Ramos (cell line): ENCODE results near the gene TNFRSF25.

Experiments used
- in situ Hi-C: fragments of 300-500 bp; cut with MboI; formaldehyde crosslinking; loops from one replicate; pipeline ENCODE4 v1.14.3; 2022; ENCODE audit warnings: low sequenced_read_pairs; ENCODE audit not compliant: unreplicated experiment

The TNFRSF25 gene

GRCh38 chr1:6466023-6466422, at the start of gene TNFRSF25:
TNFRSF25 (minus strand) TSS chr1:6466173; CDS start chr1:6466107, 66 bp downstream.
- in situ Hi-C loops = no loop called here

GRCh38 chr1:6515771-6516170, 49.8 kb upstream of the TNFRSF25 start:
- in situ Hi-C loops = no loop called here

DNA sequence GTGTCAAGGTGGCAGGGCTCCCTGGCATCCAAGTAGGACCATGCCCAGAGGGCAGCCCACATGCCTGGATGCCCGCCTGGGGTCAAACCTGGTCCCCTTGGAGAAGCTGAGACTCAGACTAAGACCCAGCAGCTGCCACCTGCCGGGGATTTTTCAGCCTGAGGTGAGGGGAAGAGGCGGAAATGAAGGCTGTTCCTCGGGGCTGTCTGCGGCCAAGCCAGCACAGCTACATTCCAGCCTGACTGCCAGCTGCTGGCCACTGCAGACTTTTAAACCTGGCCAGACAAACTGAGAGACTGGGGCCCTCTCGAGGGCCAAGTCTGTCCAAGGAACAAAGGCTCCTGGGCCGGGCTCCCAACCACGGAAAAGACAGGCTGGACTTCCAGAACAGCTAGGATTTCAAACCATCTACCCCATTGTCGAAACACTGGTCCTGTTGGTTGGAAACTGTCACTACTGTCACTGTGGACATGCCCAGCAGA, 47.4 kb upstream of the TNFRSF25 start:
- in situ Hi-C loops = no loop called here

GRCh38 chr1:6512908-6513280, 46.9 kb upstream of the TNFRSF25 start:
- in situ Hi-C loops = no loop called here

- in situ Hi-C loops = no loop called here
Observed at GRCh38 chr1:6512245-6512907, 46.4 kb upstream of the TNFRSF25 start.

DNA sequence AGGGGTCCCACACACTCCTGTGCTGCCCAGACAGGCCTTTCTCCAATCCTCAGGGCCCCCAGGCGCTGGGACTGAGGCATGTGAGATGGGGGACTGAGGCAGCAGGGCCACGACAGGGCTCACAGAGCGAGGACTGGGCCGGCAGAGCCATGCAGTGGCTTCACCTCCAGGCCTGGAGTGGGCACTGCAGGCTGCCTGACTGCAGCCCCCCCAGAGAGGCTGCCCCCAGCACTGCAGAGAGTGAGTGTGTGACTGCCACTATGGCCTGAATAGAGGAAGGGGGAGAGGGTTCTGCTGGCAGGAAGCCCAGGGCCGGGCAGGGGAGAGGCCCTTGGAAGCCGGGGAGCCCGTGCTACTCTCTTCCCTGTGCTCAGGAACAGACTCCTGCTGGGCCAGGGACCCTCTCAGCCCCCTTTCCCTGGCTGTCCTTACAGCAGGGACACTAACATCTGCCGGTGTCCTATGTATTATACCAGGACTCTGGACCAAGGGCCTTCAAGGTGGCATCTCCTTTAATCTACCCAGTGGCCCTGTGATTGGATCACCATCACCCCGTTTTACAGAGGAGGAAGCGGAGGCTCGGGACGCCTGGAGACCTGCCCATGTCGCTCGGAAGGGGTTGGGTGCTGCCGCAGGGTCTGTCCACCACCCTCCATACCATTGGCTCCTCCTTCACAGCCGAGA, 45.7 kb upstream of the TNFRSF25 start:
- in situ Hi-C loops = no loop called here

DNA sequence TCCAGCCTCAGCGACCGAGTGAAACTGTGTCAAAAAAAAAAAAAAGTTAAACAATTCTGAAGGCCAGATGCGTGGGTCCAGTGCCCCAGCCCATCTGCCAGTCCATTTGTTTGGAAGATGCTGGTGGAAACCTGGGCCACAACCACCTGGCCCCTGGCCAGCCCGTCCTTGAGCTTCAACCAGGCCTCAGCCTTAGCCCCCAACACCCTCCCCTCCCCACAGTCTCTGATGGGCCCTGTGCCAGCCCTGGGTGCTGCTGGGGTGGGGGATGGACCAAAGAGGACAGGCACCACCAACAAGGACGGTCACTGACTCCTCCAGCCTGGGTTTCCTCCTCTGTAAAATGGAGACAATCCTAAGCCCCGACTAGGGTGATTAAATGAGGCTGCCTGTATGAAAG, 45.1 kb upstream of the TNFRSF25 start:
- in situ Hi-C loops = no loop called here

DNA sequence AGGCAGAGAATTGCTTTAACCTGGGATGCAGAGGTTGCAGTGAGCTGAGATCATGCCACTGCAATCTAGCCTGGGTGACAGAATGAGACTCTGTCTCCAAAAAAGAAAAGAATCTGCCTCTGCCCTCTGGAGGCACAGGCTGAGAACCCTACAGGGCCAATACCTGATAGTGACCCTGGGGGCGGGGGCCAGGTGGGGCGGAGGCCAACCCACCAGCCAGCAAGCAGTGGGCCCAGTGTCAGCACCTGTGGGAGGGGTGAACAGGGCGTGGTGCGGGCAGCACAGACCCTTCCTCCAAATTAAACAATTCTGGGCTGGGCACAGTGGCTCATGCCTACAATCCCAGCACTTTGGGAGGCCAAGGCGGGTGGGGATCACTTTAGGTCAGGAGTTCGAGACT, 44.5 kb upstream of the TNFRSF25 start:
- in situ Hi-C loops = no loop called here

DNA sequence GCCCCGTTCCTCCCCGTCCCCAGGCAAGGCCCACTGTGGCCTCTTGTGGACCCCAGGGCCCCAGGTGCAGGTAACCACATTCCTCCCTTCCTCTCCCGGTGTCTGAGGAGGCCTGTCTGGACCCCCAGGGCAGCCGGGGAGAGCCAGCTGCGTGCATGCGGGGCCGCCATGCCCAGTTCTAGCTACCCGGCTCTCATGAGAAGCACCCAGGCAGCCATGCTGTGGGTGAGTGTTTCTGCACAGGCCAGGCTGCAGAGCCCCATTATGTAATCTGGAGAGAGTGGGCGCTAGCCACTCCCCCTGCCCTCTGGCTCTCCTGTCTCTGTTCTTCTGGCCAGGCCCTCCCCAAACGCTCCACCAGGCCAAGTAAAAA, 43.9 kb upstream of the TNFRSF25 start:
- in situ Hi-C loops = no loop called here

DNA sequence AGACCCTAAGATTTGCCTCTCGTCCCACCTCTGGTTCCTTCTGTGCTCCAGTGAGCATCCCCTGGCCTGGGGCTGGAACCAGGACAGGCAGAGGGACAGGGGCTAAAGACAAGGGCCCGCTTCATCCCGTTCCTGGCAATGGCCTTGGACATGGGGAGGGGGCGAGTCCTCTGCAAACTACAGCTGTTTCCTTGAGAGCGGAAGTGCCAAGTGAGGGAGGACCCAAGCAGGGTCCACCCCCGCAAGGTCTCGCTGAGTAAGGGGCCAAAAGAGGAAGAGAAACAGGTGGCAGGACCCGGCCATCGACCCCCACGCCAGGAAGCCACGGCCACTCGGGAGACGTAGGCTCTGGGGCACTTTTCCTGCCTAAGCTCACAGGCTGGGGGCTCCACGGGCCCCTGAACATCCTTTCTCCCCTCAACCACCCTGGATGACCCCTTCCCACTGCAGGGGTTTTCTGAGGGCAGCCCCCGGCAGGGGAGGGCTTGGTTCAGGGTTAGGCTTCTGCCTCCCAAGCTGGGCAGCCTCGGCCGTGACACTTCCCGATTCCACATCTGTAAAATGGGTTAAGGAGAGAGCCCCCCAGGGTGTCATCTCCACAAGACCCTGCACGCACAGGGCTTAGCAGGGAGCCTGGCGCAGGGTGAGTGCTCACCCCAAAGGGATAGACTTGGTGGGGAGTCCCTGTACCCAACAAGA, 43.4 kb upstream of the TNFRSF25 start:
- in situ Hi-C loops = no loop called here

DNA sequence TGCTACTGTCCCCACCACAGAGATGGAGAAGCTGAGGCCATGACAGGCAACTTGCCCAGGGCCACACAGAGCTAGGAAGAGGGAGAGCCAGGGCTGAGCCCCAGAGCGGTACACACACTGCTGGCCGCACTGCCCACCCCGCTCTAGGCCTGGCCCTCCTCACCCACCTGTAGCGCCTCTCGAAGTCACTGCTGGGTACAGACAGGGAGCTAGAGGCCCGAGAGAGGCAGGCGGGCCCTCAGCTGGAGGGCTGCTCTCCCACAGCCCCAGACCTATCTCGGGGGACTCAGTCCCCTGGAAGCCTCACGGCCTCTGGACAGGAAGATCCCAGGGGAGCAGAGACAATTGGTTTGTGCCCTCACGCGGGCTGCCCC, 42.8 kb upstream of the TNFRSF25 start:
- in situ Hi-C loops = no loop called here

DNA sequence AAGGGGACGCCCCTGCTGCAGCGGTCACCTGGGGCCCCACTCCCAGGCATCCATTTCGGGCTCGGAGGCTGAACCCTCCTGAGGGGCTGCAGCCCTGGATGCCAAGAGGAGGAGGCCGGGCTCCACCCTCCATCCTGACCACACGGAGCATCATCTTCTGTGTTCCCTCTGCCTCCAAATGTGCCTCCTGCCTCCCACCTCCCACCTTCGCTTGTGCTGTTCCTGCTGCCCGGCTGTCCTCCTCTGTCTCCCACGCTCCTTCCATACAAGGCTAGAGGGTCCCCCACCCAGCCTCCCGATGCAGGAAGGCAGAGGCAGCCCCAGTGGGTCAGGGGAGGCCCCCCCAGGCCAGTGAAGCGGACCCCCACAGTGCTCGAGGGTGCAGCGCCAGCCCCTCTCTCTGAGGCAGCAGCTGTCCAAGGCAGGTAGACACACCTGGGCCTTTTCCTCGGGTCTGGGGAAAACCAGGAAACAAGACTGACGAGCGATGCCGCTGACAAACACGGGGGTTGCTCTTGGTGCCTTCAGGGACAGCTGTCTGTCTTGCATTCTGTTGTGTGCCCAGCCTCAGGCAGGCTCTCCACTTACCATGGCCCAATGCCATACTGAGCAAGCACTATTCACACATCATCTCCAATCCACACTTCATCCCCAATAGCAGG, 42.3 kb upstream of the TNFRSF25 start:
- in situ Hi-C loops = no loop called here

DNA sequence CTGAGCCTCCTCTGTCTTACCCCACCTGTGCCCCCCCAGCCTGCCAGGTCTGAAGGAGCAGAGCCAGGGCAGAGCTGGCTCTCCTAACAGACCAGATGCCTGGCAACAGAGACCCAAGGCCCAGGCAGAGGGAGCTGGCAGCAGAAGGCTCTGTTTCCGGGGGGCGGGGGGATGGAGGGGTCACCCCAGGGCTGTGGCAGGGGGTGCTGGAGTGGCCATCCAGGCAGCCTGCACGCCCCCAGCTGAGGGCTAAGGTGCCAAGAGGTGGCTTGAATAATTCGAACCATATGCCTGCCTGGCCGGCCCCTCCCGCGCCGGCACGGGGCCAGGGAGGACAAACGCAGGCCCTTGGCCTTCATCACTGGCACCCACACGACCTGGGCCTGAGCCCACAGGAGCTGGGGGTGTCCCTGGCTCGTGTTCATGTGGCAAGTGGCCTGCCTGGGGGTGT, 41.5 kb upstream of the TNFRSF25 start:
- in situ Hi-C loops = no loop called here

- in situ Hi-C loops = no loop called here
Observed at GRCh38 chr1:6507037-6507428, 41.1 kb upstream of the TNFRSF25 start.

GRCh38 chr1:6506210-6507036, 40.5 kb upstream of the TNFRSF25 start:
- in situ Hi-C loops = no loop called here

GRCh38 chr1:6505367-6506209, 39.6 kb upstream of the TNFRSF25 start:
- in situ Hi-C loops = no loop called here

GRCh38 chr1:6504887-6505286, 38.9 kb upstream of the TNFRSF25 start:
- in situ Hi-C loops = no loop called here

- in situ Hi-C loops = no loop called here
Observed at GRCh38 chr1:6503884-6504602, 38.1 kb upstream of the TNFRSF25 start.
